A549 (cell line): ENCODE measurements around the gene FATE1.

Experiments used
- BHLHE40 ChIP-seq: IDR thresholded peaks from 2 replicates; pipeline ENCODE4 v1.6.1; 2012; ENCODE audit warnings: low read depth, low read length, inconsistent platforms
- CEBPB ChIP-seq, 2 experiments: fragments of >200 bp in 1 of 2; sonication (Bioruptor Twin) in 1 of 2; formaldehyde crosslinking in 1 of 2; IDR thresholded peaks; 2 replicates each; pipeline ENCODE4 v1.6.1; 2012 to 2016
- CHD2 ChIP-seq: fragments of 150-350 bp; IDR thresholded peaks from 2 replicates; pipeline ENCODE4 v1.6.1; 2014; ENCODE audit warnings: low read length; ENCODE audit not compliant: partially characterized antibody
- CTCF ChIP-seq: fragments of >200 bp; sonication (Bioruptor Twin); formaldehyde crosslinking; IDR thresholded peaks from 3 replicates; pipeline ENCODE4 v1.5.1; 2016
- EP300 ChIP-seq, 2 experiments: fragments of >200 bp; sonication (Bioruptor Twin); formaldehyde crosslinking; IDR thresholded peaks; 2 replicates in 1 of 2; 3 replicates in 1 of 2; pipeline ENCODE4 v1.6.1; 2016 to 2017
- ESRRA ChIP-seq: fragments of 150-350 bp; IDR thresholded peaks from 2 replicates; pipeline ENCODE4 v1.6.1; 2014; ENCODE audit warnings: mild to moderate bottlenecking, low read length, borderline replicate concordance
- JUN ChIP-seq, 2 experiments: fragments of >200 bp; sonication (Bioruptor Twin); formaldehyde crosslinking; IDR thresholded peaks; 2 replicates in 1 of 2; 3 replicates in 1 of 2; pipeline ENCODE4 v1.6.1; 2016 to 2017
- MAX ChIP-seq: IDR thresholded peaks from 2 replicates; pipeline ENCODE4 v1.6.1; 2012
- NFE2L2 ChIP-seq: fragments of 150-350 bp; conservative IDR thresholded peaks from 2 replicates; pipeline ENCODE4 v1.6.1; 2014; ENCODE audit warnings: low read length
- POLR2A ChIP-seq: IDR thresholded peaks from 2 replicates; pipeline ENCODE4 v1.6.1; 2012; ENCODE audit warnings: mild to moderate bottlenecking, low read length
- RAD21 ChIP-seq, 2 experiments: fragments of >200 bp in 1 of 2; sonication (Bioruptor Twin) in 1 of 2; formaldehyde crosslinking in 1 of 2; IDR thresholded peaks in 1 of 2; conservative IDR thresholded peaks in 1 of 2; 2 replicates in 1 of 2; 3 replicates in 1 of 2; pipeline ENCODE4 v1.6.1; 2012 to 2018; ENCODE audit warnings: inconsistent platforms in 1 of 2
- REST ChIP-seq: fragments of 200-600 bp; sonication (generic); IDR thresholded peaks from 2 replicates; pipeline ENCODE4 v1.6.1; 2016; ENCODE audit warnings: antibody characterized with exemption, mild to moderate bottlenecking, moderate library complexity
- SMC3 ChIP-seq: fragments of >200 bp; sonication (Bioruptor Twin); formaldehyde crosslinking; IDR thresholded peaks from 3 replicates; pipeline ENCODE4 v1.6.1; 2018; ENCODE audit warnings: inconsistent platforms
- USF2 ChIP-seq: fragments of 450-650 bp; IDR thresholded peaks from 2 replicates; pipeline ENCODE4 v1.6.1; 2014; ENCODE audit warnings: antibody characterized with exemption

DNA sequence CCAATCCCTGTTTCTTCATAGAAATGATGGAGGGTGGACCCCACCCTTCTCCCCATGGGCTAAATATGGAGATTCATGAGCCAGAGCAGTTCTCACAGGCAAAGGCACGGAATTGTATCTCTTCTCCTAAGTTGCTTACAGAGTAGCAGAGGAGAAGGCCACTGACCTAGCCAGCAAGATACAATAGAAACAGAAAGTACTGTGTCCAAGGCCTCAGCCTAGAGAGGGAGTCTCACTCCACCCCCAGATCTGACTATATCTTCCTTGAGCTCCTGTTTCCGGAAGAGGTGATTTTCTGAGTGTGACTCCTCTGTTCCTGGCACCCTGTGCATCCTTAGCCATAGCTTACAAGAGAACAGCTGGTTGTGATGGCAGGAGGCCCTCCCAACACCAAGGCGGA lies at the start of gene FATE1:
- no peak for TF ChIP-seq POLR2A
- TF ChIP-seq JUN (IDR thresholded peaks at IDR 0.05): no peak
- no peak for TF ChIP-seq CTCF
- no peak for TF ChIP-seq EP300 (IDR thresholded peaks at IDR 0.05)
- TF ChIP-seq BHLHE40: no peak
- TF ChIP-seq NFE2L2: no peak
- no peak for TF ChIP-seq RAD21 (conservative IDR thresholded peaks at IDR 0.05 in 1 of 2, IDR thresholded peaks at IDR 0.05 in 1 of 2)
- no peak for TF ChIP-seq SMC3
- no peak for TF ChIP-seq USF2
- TF ChIP-seq CEBPB (IDR thresholded peaks at IDR 0.05): no peak
- no peak for TF ChIP-seq MAX
- no peak for TF ChIP-seq CHD2
- no peak for TF ChIP-seq REST
- no peak for TF ChIP-seq ESRRA
